ENCODE data around the gene NADSYN1. TPM values are rescaled to one million over a fixed set of nuclear protein-coding genes. Genes with fewer than 3 reads are reported as not detected.

The NADSYN1 gene
- total RNA-seq, 1 experiment from 2014 or later: 79.7 TPM

DNA sequence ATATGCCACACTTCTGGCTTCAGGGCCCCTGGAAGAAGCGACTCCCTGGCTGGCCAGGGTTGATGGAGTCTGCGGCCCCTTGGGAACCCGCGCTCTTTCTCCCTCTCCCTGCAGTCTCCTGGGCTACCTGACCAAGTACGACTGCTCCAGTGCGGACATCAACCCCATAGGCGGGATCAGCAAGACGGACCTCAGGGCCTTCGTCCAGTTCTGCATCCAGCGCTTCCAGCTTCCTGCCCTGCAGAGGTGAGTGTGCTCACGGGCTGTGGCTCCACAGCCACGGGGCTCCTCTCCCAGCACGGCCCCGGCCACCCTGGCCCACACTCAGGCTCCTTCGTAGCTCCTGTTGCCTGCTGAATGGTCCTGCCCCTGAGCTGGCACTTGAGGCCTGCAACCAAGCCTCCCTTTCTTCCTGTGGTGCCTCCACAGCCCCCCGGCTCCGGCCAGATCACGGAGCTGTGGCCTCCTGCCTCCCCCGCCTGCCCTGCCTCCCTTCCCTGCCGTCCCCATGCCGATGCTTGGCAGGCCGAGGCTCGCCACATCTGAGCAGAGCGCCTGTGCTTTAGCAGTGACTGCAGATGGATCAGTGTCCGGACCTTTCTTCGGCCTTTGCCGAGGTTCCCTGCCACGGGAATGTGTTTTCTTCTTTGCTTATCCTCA, 37.9 kb downstream of the NADSYN1 start:
- peaks cover 12% of the 10 kb centered on the region for H3K4me1 Mint-ChIP-seq (ENCODE audit: low read depth, unreplicated experiment)
- intact Hi-C loops (cut with micrococcal nuclease; ENCODE audit: unreplicated experiment): no loop called here
- no peak overlapping the region for H3K4me3 Mint-ChIP-seq (ENCODE audit: low read depth, unreplicated experiment)
- peaks cover 42% of the 10 kb centered on the region for H3K36me3 Mint-ChIP-seq (ENCODE audit: insufficient read depth, unreplicated experiment)
- no TSS peak for BruUV-seq (replicated peaks)
- CTCF ChIA-PET: no interaction called here
- no peak for DNase-seq
- no peak overlapping the region for H3K27ac Mint-ChIP-seq (ENCODE audit: unreplicated experiment)
- no peak for TF ChIP-seq CTCF (IDR thresholded peaks at IDR 0.05; ENCODE audit: unreplicated experiment)
- no peaks in the 10 kb centered on the region for H3K27me3 Mint-ChIP-seq (ENCODE audit: unreplicated experiment)
- H3K9me3 Mint-ChIP-seq (ENCODE audit: low read depth, unreplicated experiment): no peaks in the 10 kb centered on the region

DNA sequence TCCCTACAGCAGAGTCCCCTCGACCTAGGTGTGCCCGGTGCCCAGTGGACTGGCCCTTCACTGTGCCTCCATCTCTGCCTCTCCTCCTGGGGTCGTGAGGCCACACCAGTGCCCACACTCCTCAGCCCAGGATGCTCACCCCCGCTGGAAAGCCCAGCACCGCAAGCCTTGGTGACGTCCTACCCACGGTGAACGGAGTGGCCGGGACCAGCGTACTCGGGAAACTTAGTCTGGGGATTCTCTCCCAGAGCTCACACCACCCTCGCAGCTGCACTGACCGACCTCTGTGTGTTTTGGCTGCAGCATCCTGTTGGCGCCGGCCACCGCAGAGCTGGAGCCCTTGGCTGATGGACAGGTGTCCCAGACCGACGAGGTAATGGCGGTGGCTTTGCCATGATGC, 38.5 kb downstream of the NADSYN1 start:
- CTCF ChIA-PET: no interaction called here
- Mint-ChIP-seq H3K27me3 (ENCODE audit: unreplicated experiment) (no peaks in the 10 kb centered on the region), H3K4me1 (ENCODE audit: low read depth, unreplicated experiment) (peaks cover 12% of the 10 kb centered on the region), H3K4me3 (ENCODE audit: low read depth, unreplicated experiment) (no peak overlapping the region), H3K36me3 (ENCODE audit: insufficient read depth, unreplicated experiment) (peaks cover 36% of the 10 kb centered on the region), H3K27ac (ENCODE audit: unreplicated experiment) (no peak overlapping the region), H3K9me3 (ENCODE audit: low read depth, unreplicated experiment) (no peaks in the 10 kb centered on the region)
- BruUV-seq (replicated peaks): no TSS peak
- intact Hi-C loops (cut with micrococcal nuclease; ENCODE audit: unreplicated experiment): no loop called here
- DNase-seq: no peak
- TF ChIP-seq CTCF (IDR thresholded peaks at IDR 0.05; ENCODE audit: unreplicated experiment): no peak

GRCh38 chr11:71491940-71492339, 38.9 kb downstream of the NADSYN1 start:
- CTCF ChIA-PET: no interaction called here
- Mint-ChIP-seq H3K27me3 (ENCODE audit: unreplicated experiment) (no peaks in the 10 kb centered on the region), H3K4me3 (ENCODE audit: low read depth, unreplicated experiment) (no peak overlapping the region), H3K9me3 (ENCODE audit: low read depth, unreplicated experiment) (no peaks in the 10 kb centered on the region), H3K27ac (ENCODE audit: unreplicated experiment) (no peak overlapping the region), H3K4me1 (ENCODE audit: low read depth, unreplicated experiment) (peaks cover 12% of the 10 kb centered on the region), H3K36me3 (ENCODE audit: insufficient read depth, unreplicated experiment) (peaks cover 32% of the 10 kb centered on the region)
- BruUV-seq (replicated peaks): no TSS peak
- intact Hi-C loops (cut with micrococcal nuclease; ENCODE audit: unreplicated experiment): no loop called here
- TF ChIP-seq CTCF (IDR thresholded peaks at IDR 0.05; ENCODE audit: unreplicated experiment): no peak
- DNase-seq: no peak

GRCh38 chr11:71495286-71496230, 42.6 kb downstream of the NADSYN1 start:
- Mint-ChIP-seq H3K27ac (ENCODE audit: unreplicated experiment) (no peak overlapping the region), H3K4me1 (ENCODE audit: low read depth, unreplicated experiment) (peaks cover 6% of the 10 kb centered on the region), H3K27me3 (ENCODE audit: unreplicated experiment) (no peaks in the 10 kb centered on the region), H3K4me3 (ENCODE audit: low read depth, unreplicated experiment) (no peak overlapping the region), H3K9me3 (ENCODE audit: low read depth, unreplicated experiment) (no peaks in the 10 kb centered on the region), H3K36me3 (ENCODE audit: insufficient read depth, unreplicated experiment) (peaks cover 27% of the 10 kb centered on the region)
- no peak for TF ChIP-seq CTCF (IDR thresholded peaks at IDR 0.05; ENCODE audit: unreplicated experiment)
- BruUV-seq (replicated peaks): no TSS peak
- CTCF ChIA-PET: no interaction called here
- no peak for DNase-seq
- intact Hi-C loops (cut with micrococcal nuclease; ENCODE audit: unreplicated experiment): no loop called here
